WERI-Rb-1 (cell line): ENCODE results near the gene INPP4A.

Experiments used
- DNase-seq: peaks from one replicate; pipeline ENCODE4 v3.0.0-alpha.2; 2020
- H3K27ac ChIP-seq: fragments of 250-450 bp; sonication (Bioruptor Pico); 2 replicates; pipeline ENCODE4 v1.5.1; 2020; ENCODE audit warnings: mild to moderate bottlenecking, moderate library complexity
- H3K27me3 ChIP-seq: fragments of 250-450 bp; sonication (Bioruptor Pico); 2 replicates; pipeline ENCODE4 v1.5.1; 2021; ENCODE audit warnings: mild to moderate bottlenecking, low read depth, moderate library complexity; ENCODE audit not compliant: insufficient read depth, severe bottlenecking
- H3K36me3 ChIP-seq: fragments of 250-450 bp; sonication (Bioruptor Pico); 2 replicates; pipeline ENCODE4 v1.5.1; 2020; ENCODE audit warnings: mild to moderate bottlenecking, moderate library complexity
- H3K4me3 ChIP-seq: 2 replicates; pipeline ENCODE4 v1.5.1; 2011; ENCODE audit warnings: low read depth, mild to moderate bottlenecking, control low read depth, low read length
- H3K9me3 ChIP-seq: fragments of 250-450 bp; sonication (Bioruptor Pico); 2 replicates; pipeline ENCODE4 v1.5.1; 2021; ENCODE audit warnings: mild to moderate bottlenecking, moderate library complexity; ENCODE audit not compliant: severe bottlenecking
- TF ChIP-seq, protein P1 (sequence below): IDR thresholded peaks from 2 replicates; pipeline ENCODE4 v1.5.1; 2011; ENCODE audit warnings: low read depth, mild to moderate bottlenecking, control low read depth, inconsistent platforms, low read length

The INPP4A gene

GRCh38 chr2:98565286-98565860, 120.7 kb downstream of the INPP4A start:
- Histone ChIP-seq H3K36me3 (peaks cover 23% of the 10 kb centered on the region), H3K27me3 (no peaks in the 10 kb centered on the region), H3K4me3 (no peak overlapping the region), H3K9me3 (no peaks in the 10 kb centered on the region), H3K27ac (no peak overlapping the region)
- DNase-seq = no peak
- TF ChIP-seq, protein P1, sequence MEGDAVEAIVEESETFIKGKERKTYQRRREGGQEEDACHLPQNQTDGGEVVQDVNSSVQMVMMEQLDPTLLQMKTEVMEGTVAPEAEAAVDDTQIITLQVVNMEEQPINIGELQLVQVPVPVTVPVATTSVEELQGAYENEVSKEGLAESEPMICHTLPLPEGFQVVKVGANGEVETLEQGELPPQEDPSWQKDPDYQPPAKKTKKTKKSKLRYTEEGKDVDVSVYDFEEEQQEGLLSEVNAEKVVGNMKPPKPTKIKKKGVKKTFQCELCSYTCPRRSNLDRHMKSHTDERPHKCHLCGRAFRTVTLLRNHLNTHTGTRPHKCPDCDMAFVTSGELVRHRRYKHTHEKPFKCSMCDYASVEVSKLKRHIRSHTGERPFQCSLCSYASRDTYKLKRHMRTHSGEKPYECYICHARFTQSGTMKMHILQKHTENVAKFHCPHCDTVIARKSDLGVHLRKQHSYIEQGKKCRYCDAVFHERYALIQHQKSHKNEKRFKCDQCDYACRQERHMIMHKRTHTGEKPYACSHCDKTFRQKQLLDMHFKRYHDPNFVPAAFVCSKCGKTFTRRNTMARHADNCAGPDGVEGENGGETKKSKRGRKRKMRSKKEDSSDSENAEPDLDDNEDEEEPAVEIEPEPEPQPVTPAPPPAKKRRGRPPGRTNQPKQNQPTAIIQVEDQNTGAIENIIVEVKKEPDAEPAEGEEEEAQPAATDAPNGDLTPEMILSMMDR = no peak

DNA sequence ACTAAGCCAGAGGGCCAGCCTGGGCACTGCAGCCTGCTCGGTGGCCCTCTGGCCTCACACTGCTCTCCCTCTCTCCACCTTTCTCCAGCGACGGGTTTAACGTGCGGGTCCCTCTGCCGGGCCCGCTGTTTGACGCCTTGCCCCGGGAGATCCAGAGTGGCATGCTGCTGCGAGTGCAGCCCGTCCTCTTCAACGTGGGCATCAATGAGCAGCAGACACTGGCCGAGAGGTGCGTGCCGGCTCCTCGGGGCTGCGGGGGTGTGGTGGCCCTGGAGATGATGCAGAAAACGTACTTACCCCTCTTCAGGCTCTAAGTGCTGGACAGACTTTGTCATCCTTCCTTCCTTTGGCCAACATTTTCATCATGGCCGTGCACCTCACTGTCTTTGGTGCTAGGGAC, 121.3 kb downstream of the INPP4A start:
- peaks cover 23% of the 10 kb centered on the region for H3K36me3 ChIP-seq
- H3K27ac ChIP-seq = no peak overlapping the region
- H3K9me3 ChIP-seq = no peaks in the 10 kb centered on the region
- no peak for DNase-seq
- no peaks in the 10 kb centered on the region for H3K27me3 ChIP-seq
- TF ChIP-seq, protein P1 = no peak
- H3K4me3 ChIP-seq = no peak overlapping the region

DNA sequence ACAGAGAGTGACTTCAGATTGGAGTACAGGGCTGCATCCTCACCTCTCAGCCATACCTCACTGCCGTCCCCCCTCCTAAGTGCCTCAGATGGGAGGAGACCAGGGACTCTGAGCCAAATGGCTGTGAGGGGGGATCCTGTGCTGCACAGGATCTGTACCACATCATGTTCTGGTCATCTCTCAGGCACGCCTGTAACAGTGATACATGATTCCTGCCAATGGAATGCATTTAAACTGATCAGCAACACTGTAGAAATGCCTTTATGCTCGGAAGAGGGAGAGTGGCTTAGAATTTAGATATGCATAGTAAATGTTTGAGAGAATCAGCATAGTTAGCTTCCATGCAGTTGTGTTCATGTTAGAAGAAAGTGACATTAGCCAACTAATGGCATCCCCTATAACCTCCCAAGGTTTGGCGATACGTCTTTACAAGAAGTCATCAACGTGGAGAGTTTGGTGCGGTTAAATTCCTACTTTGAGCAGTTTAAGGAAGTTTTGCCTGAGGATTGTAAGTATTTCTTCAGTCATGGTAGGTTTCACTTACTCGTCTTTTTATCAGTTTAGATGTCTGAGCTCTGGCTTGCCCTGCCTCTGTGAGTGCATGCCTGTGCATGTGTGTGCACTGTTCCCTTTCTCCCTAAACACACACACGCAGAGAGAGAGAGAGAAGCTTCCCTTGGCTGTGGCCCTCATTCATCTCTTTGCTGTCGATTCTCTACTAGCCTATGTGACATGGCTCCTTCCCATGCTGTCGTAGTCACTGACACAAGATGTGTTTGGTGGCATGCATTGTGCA, 123.7 kb downstream of the INPP4A start:
- Histone ChIP-seq H3K27me3 (no peaks in the 10 kb centered on the region), H3K4me3 (no peak overlapping the region), H3K36me3 (peaks cover 23% of the 10 kb centered on the region), H3K27ac (no peak overlapping the region), H3K9me3 (no peaks in the 10 kb centered on the region)
- TF ChIP-seq, protein P1 = no peak
- no peak for DNase-seq

DNA sequence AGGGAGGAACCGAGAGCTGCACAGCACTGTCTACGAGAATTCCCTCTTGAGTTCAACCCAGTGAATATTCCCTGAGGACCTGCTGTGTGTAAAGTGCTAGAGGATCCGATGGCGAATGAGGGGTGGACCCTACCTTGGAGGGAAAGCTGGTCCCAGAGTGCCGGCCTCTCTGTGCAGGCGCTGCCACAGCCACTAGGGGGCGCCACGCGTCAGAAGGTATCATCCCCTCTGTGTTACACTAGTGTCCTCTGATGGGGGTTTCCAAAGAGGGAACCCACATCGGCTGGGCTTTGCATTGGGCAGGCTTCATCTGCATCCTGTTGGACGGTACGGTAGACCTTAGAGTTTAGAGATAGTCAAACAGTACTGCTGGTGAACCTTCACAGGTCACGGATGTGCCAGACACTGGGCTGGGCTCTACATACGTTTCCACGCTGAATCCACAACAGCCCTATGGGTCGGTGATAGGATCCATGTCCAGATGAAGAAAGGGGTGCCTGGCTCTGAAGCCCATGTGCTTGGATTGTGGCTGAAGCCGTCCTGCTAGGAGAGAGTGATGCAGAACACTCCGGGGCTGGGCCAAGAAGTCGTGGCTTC, 124.6 kb downstream of the INPP4A start:
- no peak overlapping the region for H3K27ac ChIP-seq
- H3K4me3 ChIP-seq = no peak overlapping the region
- TF ChIP-seq, protein P1 = peak; percentile 94
- DNase-seq = peak; percentile 67
- H3K9me3 ChIP-seq = no peaks in the 10 kb centered on the region
- H3K36me3 ChIP-seq = peaks cover 23% of the 10 kb centered on the region
- no peaks in the 10 kb centered on the region for H3K27me3 ChIP-seq

- H3K9me3 ChIP-seq = no peaks in the 10 kb centered on the region
- no peaks in the 10 kb centered on the region for H3K27me3 ChIP-seq
- H3K27ac ChIP-seq = no peak overlapping the region
- no peak overlapping the region for H3K4me3 ChIP-seq
- TF ChIP-seq, protein P1 = no peak
- peaks cover 19% of the 10 kb centered on the region for H3K36me3 ChIP-seq
- DNase-seq = no peak
Measured at GRCh38 chr2:98569915-98570314, 125.3 kb downstream of the INPP4A start.
